ENCODE results near the gene ZNF611. TPM values are rescaled to one million over a fixed set of nuclear protein-coding genes. Genes with fewer than 3 reads are reported as not detected.
"Not testable (repeated sequence)": the region's sequence is repeated elsewhere in the genome, so short reads cannot be mapped to it uniquely, and the experiment has no call there.

Gene ZNF611
- total RNA-seq, 4 donors from 2014 or later = 10.1 to 15.4 (median 11.9) TPM

GRCh38 chr19:52691215-52691610 is 43.6 kb downstream of the ZNF611 start:
- TF ChIP-seq CTCF (IDR thresholded peaks at IDR 0.05) = no peak
- DNase-seq (ENCODE audit: low spot score) = no peak
- no peak for ATAC-seq (ENCODE audit: low FRiP score)

- peak; percentile 93 for DNase-seq (ENCODE audit: low spot score)
- no peak for TF ChIP-seq CTCF (IDR thresholded peaks at IDR 0.05)
- peak; percentile 100 for ATAC-seq (ENCODE audit: low FRiP score)
Observed at GRCh38 chr19:52690369-52691214, 44.3 kb downstream of the ZNF611 start.

- DNase-seq (ENCODE audit: low spot score) (no peak), ATAC-seq (ENCODE audit: low FRiP score) (peak; percentile 37)
- TF ChIP-seq CTCF (IDR thresholded peaks at IDR 0.05) = no peak
Observed at GRCh38 chr19:52689843-52690368, 44.9 kb downstream of the ZNF611 start.

- DNase-seq (ENCODE audit: low spot score); ATAC-seq (ENCODE audit: low FRiP score): not testable (repeated sequence)
Observed at GRCh38 chr19:52688925-52689796, 45.7 kb downstream of the ZNF611 start.

GRCh38 chr19:52688335-52688734 is 46.5 kb downstream of the ZNF611 start:
- DNase-seq (ENCODE audit: low spot score) (no peak), ATAC-seq (ENCODE audit: low FRiP score) (no peak)
- no peak for TF ChIP-seq CTCF (IDR thresholded peaks at IDR 0.05)

- no peak for TF ChIP-seq CTCF (IDR thresholded peaks at IDR 0.05)
- no peak for DNase-seq (ENCODE audit: low spot score)
- no peak for ATAC-seq (ENCODE audit: low FRiP score)
Observed at GRCh38 chr19:52687684-52688083, 47.2 kb downstream of the ZNF611 start.

GRCh38 chr19:52685811-52686210 is 49.0 kb downstream of the ZNF611 start:
- no peak for TF ChIP-seq CTCF (IDR thresholded peaks at IDR 0.05)
- ATAC-seq (ENCODE audit: low FRiP score) (no peak), DNase-seq (ENCODE audit: low spot score) (no peak)

GRCh38 chr19:52681216-52681615 is 53.6 kb downstream of the ZNF611 start:
- DNase-seq (ENCODE audit: low spot score); ATAC-seq (ENCODE audit: low FRiP score): not testable (repeated sequence)

Measured in omental fat pad (tissue), 4 donors.